K562 (cell line): ENCODE data around the gene HMGA1. TPM values are rescaled to one million over a fixed set of nuclear protein-coding genes. Genes with fewer than 3 reads are reported as not detected.

ENCODE experiments used
- CBFB ChIP-seq: sonication (generic); formaldehyde crosslinking; IDR thresholded peaks from 2 replicates; pipeline ENCODE4 v1.4.0; 2020; ENCODE audit warnings: mild to moderate bottlenecking, missing genetic modification reagents
- CBX8 ChIP-seq: fragments of 200-600 bp; sonication (generic); IDR thresholded peaks from 2 replicates; pipeline ENCODE4 v1.6.1; 2012; ENCODE audit warnings: borderline replicate concordance, mixed run types, low read depth, mild to moderate bottlenecking, moderate library complexity, mixed read lengths, low read length, control low read depth, inconsistent platforms; ENCODE audit not compliant: poor library complexity, severe bottlenecking; ENCODE audit errors: extremely low read depth
- EWSR1 ChIP-seq: fragments of 450-650 bp; IDR thresholded peaks from 2 replicates; pipeline ENCODE4 v1.6.1; 2018; ENCODE audit warnings: borderline replicate concordance, mild to moderate bottlenecking, low read depth, moderate library complexity; ENCODE audit not compliant: partially characterized antibody
- HMGN3 ChIP-seq: IDR thresholded peaks from 2 replicates; pipeline ENCODE4 v1.6.1; 2011; ENCODE audit warnings: borderline replicate concordance, low read depth, mild to moderate bottlenecking, mixed read lengths, low read length; ENCODE audit not compliant: insufficient read length; ENCODE audit errors: extremely low read depth
- RBM25 ChIP-seq: fragments of 200-400 bp; formaldehyde crosslinking; IDR thresholded peaks from 2 replicates; pipeline ENCODE4 v1.6.1; 2018; ENCODE audit warnings: low read length, low read depth, moderate library complexity; ENCODE audit not compliant: severe bottlenecking
- SPI1 ChIP-seq: IDR thresholded peaks from 2 replicates; pipeline ENCODE4 v1.6.1; 2011; ENCODE audit warnings: low read depth, low read length, control low read depth, borderline replicate concordance
- TAF15 ChIP-seq: fragments of 200-400 bp; formaldehyde crosslinking; IDR thresholded peaks from 2 replicates; pipeline ENCODE4 v1.6.1; 2017; ENCODE audit warnings: mild to moderate bottlenecking, low read depth, low read length, moderate library complexity
- THRAP3 ChIP-seq: fragments of 450-650 bp; IDR thresholded peaks from 2 replicates; pipeline ENCODE4 v1.6.1; 2016; ENCODE audit warnings: mild to moderate bottlenecking, inconsistent platforms, borderline replicate concordance
- ZFPM2 ChIP-seq: fragments of 250-450 bp; sonication (Bioruptor Pico); IDR thresholded peaks from 2 replicates; pipeline ENCODE4 v1.5.1; 2022; ENCODE audit warnings: mild to moderate bottlenecking
- ZNF764 ChIP-seq: fragments of 250-450 bp; sonication (Bioruptor Pico); IDR thresholded peaks from 2 replicates; pipeline ENCODE4 v1.4.0; 2020; ENCODE audit warnings: low read depth, mild to moderate bottlenecking, moderate library complexity
- polyA plus RNA-seq, 8 experiments: library from polyadenylated mRNA; depleted of rRNA in 4 of 8; stranded (reverse) in 5 of 8; unstranded in 3 of 8; fragments of >200 nt; fragmentation: Nextera tagmentation in 2 of 8; fragmentation: Illumina TruSeq in 1 of 8; extraction: Ambion mirVana in 2 of 8; extraction: Trizol in 1 of 8; gene quantifications; 2 replicates each; pipeline versions ENCODE4 v1.2.1 to v1.2.3, GENCODE V29; 2011 to 2014; ENCODE audit warnings: inconsistent platforms in 1 of 8, missing spikeins in 1 of 8
- total RNA-seq, 7 experiments: library from RNA; depleted of rRNA in 6 of 7; stranded (reverse); fragments of >200 nt in 6 of 7; fragmentation: Illumina TruSeq in 2 of 7; extraction: Trizol in 2 of 7; gene quantifications; 2 replicates each; pipeline versions ENCODE4 v1.2.1 to v1.2.3, GENCODE V29; 2011 to 2021; ENCODE audit warnings: low replicate concordance in 1 of 7
- TF ChIP-seq, protein P1 (sequence below): sonication (generic); formaldehyde crosslinking; IDR thresholded peaks from 2 replicates; pipeline ENCODE4 v1.8.1; 2023; ENCODE audit warnings: mild to moderate bottlenecking, missing genetic modification reagents

Gene HMGA1
- total and polyA plus RNA-seq, 9 of the 15 experiments (the other 6 are each of a cell fraction or from before 2014, with no cell fraction given): 27.8 to 1,947 (median 594) TPM

DNA sequence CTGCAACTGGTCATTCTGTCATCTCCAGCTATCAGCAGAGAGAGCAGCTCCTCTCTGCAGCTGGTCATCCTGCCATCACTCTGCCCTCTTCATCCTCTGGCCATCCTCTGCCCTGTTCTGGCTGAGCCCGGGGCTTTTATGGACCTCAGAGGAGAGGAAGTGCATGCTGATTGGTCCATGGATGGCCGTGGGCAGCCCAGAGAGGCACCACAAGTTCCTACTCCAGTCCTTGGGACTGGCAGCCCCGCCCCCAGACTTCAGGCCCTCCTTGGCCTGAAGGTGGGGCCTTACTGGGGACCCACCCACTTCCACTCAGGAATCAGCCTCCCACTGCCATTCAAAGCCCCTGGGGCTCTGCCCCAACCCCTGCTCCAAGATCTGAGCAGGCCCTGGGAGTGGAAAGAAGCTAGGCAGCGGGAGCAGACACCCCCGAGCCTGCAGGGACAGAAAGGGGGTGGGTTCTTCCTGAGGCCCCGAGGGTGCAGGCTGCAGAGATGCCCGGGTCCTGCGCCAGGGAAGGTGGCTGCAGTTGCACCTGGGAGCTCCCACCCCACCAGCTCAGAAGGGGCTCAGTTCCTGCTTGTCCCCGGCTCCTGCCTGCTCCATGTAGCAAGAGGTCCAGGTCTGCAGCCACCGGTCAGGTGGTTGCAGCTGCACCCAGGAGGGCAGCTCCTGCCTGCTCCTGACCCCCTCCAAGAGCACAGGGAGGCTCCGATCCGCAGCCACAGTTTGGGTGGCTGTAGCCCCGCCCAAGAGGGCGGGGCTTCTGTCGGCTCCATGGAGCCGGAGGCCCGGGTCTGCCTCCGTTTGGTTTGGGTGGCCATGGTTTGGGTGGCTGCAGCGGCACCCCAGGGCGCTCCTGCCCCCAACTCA lies 34.1 kb upstream of the HMGA1 start (continued):
- TF ChIP-seq HMGN3: peak; percentile 44
- no peak for TF ChIP-seq CBX8
- TF ChIP-seq ZFPM2 (CRISPR knock-in tag): no peak
- TF ChIP-seq SPI1: peak; percentile 70
- TF ChIP-seq, protein P1, sequence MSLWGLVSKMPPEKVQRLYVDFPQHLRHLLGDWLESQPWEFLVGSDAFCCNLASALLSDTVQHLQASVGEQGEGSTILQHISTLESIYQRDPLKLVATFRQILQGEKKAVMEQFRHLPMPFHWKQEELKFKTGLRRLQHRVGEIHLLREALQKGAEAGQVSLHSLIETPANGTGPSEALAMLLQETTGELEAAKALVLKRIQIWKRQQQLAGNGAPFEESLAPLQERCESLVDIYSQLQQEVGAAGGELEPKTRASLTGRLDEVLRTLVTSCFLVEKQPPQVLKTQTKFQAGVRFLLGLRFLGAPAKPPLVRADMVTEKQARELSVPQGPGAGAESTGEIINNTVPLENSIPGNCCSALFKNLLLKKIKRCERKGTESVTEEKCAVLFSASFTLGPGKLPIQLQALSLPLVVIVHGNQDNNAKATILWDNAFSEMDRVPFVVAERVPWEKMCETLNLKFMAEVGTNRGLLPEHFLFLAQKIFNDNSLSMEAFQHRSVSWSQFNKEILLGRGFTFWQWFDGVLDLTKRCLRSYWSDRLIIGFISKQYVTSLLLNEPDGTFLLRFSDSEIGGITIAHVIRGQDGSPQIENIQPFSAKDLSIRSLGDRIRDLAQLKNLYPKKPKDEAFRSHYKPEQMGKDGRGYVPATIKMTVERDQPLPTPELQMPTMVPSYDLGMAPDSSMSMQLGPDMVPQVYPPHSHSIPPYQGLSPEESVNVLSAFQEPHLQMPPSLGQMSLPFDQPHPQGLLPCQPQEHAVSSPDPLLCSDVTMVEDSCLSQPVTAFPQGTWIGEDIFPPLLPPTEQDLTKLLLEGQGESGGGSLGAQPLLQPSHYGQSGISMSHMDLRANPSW (CRISPR knock-in tag): no peak
- TF ChIP-seq RBM25: no peak
- TF ChIP-seq CBFB (CRISPR knock-in tag): no peak
- no peak for TF ChIP-seq EWSR1
- no peak for TF ChIP-seq TAF15
- TF ChIP-seq ZNF764 (CRISPR knock-in tag): no peak
- TF ChIP-seq THRAP3: no peak
